ENCODE measurements around the gene KCNS1. TPM values are rescaled to one million over a fixed set of nuclear protein-coding genes. Genes with fewer than 3 reads are reported as not detected.

Gene KCNS1
- total RNA-seq, 1 experiment from 2014 or later, result 1.2 TPM

- no peaks in the 10 kb centered on the region for H3K27me3 Mint-ChIP-seq (ENCODE audit: low read depth)
- ATAC-seq, result no peak
- POLR2A ChIA-PET, result no interaction called here
- H3K4me1 Mint-ChIP-seq, result peaks cover 7% of the 10 kb centered on the region
- peaks cover 16% of the 10 kb centered on the region for H3K9me3 Mint-ChIP-seq
- peaks cover 41% of the 10 kb centered on the region for H3K36me3 Mint-ChIP-seq
- TF ChIP-seq FOXP4 (CRISPR knock-in tag; IDR thresholded peaks at IDR 0.05), result no peak
- no peak for TF ChIP-seq HMGA2 (CRISPR knock-in tag; IDR thresholded peaks at IDR 0.05)
- no peak for TF ChIP-seq E2F5 (CRISPR knock-in tag; IDR thresholded peaks at IDR 0.05)
- TF ChIP-seq SMAD3 (CRISPR knock-in tag; IDR thresholded peaks at IDR 0.05; ENCODE audit: borderline replicate concordance), result no peak
- TF ChIP-seq TEAD4 (CRISPR knock-in tag; IDR thresholded peaks at IDR 0.05), result no peak
- TF ChIP-seq NFE2L1 (CRISPR knock-in tag; IDR thresholded peaks at IDR 0.05), result no peak
- no peak for TF ChIP-seq MYBL2 (CRISPR knock-in tag; IDR thresholded peaks at IDR 0.05)
- no peak overlapping the region for H3K4me3 Mint-ChIP-seq
- CTCF ChIA-PET, result interaction anchor here (0.8 to 1.1 kb wide), 3 partner anchors 13 to 35 kb away, joined by 3 read pairs; no protein-coding TSS in a partner anchor
- DNase-seq (ENCODE audit: low spot score), result no peak
- H3K27ac Mint-ChIP-seq, result no peak overlapping the region
These were observed 17.8 kb downstream of the KCNS1 start for GRCh38 chr20:45083127-45083526.

GRCh38 chr20:45082468-45082867 is 18.5 kb downstream of the KCNS1 start:
- CTCF ChIA-PET, result no interaction called here
- H3K4me3 Mint-ChIP-seq, result no peak overlapping the region
- no peak overlapping the region for H3K27ac Mint-ChIP-seq
- peaks cover 3% of the 10 kb centered on the region for H3K4me1 Mint-ChIP-seq
- DNase-seq (ENCODE audit: low spot score) (no peak), ATAC-seq (no peak)
- peaks cover 41% of the 10 kb centered on the region for H3K36me3 Mint-ChIP-seq
- POLR2A ChIA-PET, result no interaction called here
- no peaks in the 10 kb centered on the region for H3K27me3 Mint-ChIP-seq (ENCODE audit: low read depth)
- peaks cover 16% of the 10 kb centered on the region for H3K9me3 Mint-ChIP-seq
- TF ChIP-seq ARID4B (CRISPR knock-in tag; IDR thresholded peaks at IDR 0.05; ENCODE audit: borderline replicate concordance) (no peak), GRHL2 (CRISPR knock-in tag; IDR thresholded peaks at IDR 0.05; ENCODE audit: insufficient replicate concordance, severe bottlenecking) (no peak), PRRX2 (CRISPR knock-in tag; IDR thresholded peaks at IDR 0.05) (no peak), FOXK1 (CRISPR knock-in tag; IDR thresholded peaks at IDR 0.05) (no peak), SOX15 (CRISPR knock-in tag; IDR thresholded peaks at IDR 0.05) (no peak), ZNF671 (CRISPR knock-in tag; IDR thresholded peaks at IDR 0.05) (no peak), E2F5 (CRISPR knock-in tag; IDR thresholded peaks at IDR 0.05) (no peak), CBFB (CRISPR knock-in tag; IDR thresholded peaks at IDR 0.05; ENCODE audit: low read depth) (no peak), GTF2I (CRISPR knock-in tag; conservative IDR thresholded peaks at IDR 0.05) (no peak), ZNF512 (CRISPR knock-in tag; IDR thresholded peaks at IDR 0.05; ENCODE audit: borderline replicate concordance) (no peak), NR2C2 (CRISPR knock-in tag; IDR thresholded peaks at IDR 0.05) (no peak), CREM (CRISPR knock-in tag; IDR thresholded peaks at IDR 0.05) (no peak), ATF2 (CRISPR knock-in tag; IDR thresholded peaks at IDR 0.05; ENCODE audit: borderline replicate concordance, low read depth) (no peak)
- TF ChIP-seq, protein P1, sequence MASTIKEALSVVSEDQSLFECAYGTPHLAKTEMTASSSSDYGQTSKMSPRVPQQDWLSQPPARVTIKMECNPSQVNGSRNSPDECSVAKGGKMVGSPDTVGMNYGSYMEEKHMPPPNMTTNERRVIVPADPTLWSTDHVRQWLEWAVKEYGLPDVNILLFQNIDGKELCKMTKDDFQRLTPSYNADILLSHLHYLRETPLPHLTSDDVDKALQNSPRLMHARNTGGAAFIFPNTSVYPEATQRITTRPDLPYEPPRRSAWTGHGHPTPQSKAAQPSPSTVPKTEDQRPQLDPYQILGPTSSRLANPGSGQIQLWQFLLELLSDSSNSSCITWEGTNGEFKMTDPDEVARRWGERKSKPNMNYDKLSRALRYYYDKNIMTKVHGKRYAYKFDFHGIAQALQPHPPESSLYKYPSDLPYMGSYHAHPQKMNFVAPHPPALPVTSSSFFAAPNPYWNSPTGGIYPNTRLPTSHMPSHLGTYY (CRISPR knock-in tag; IDR thresholded peaks at IDR 0.05), result no peak
- TF ChIP-seq, protein P2, sequence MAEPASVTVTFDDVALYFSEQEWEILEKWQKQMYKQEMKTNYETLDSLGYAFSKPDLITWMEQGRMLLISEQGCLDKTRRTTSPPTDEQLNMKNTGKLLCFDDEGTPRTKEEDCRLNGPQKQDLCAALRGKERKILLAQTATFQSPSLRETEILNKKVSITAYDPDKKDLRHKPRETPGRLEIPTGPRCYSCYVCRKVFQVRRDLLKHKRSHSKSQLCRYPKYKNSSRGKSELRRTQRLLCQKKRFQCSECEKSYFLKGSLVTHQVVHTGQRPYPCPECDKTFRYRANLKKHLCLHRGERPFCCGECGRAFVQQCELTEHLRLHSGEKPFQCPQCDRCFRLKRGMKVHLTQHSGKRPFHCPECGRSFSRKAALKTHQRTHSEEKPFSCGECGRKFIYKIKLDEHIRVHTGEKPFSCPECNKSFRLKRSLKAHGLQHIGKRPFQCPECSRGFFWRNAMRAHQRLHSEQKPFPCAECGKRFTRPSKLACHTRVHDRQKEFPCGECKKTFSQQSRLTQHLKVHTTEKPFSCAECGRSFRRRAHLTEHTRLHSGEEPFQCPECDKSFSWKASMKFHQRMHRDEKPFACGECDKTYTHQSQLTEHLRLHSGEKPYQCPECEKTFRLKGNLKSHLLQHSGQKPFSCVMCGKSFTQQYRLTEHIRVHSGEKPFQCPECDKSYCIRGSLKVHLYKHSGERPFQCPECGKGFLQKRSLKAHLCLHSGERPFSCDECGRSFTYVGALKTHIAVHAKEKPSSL (CRISPR knock-in tag; conservative IDR thresholded peaks at IDR 0.05), result no peak

Measured in WTC11 (cell line).